DOHH2 (cell line): ENCODE measurements around the gene FAAH.

Experiments
- EZH2phosphoT487 ChIP-seq: fragments of 200-600 bp; sonication (generic); IDR thresholded peaks from 2 replicates; pipeline ENCODE4 v1.6.1; 2017; ENCODE audit warnings: borderline replicate concordance, mild to moderate bottlenecking, antibody characterized with exemption, low read length, moderate library complexity, mixed read lengths
- TF ChIP-seq, protein P1 (sequence below): fragments of 200-600 bp; sonication (generic); IDR thresholded peaks from one replicate; pipeline ENCODE4 v1.5.1; 2014; ENCODE audit warnings: antibody characterized with exemption, mild to moderate bottlenecking, low read depth, low read length; ENCODE audit not compliant: poor library complexity, severe bottlenecking

DNA sequence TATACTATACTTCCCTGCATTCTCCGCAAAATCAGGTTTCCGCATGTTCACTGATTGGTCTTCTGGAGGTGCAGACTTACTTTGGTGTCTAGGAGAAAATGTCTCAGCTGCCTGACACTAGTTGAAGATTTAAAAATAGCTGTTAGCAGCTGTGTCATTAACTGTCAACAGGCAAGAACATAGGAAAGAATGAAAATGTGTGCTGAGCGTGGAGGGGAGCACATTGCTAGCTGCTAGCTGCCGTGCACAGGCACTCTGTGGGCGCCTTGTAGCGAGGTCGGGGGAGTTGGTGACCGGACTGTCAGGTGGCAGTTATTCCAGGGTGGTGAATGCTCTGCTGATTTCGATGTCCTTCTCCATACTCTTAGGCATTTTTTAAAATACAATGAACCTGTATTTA lies 5.2 kb downstream of the FAAH start:
- TF ChIP-seq, protein P1, sequence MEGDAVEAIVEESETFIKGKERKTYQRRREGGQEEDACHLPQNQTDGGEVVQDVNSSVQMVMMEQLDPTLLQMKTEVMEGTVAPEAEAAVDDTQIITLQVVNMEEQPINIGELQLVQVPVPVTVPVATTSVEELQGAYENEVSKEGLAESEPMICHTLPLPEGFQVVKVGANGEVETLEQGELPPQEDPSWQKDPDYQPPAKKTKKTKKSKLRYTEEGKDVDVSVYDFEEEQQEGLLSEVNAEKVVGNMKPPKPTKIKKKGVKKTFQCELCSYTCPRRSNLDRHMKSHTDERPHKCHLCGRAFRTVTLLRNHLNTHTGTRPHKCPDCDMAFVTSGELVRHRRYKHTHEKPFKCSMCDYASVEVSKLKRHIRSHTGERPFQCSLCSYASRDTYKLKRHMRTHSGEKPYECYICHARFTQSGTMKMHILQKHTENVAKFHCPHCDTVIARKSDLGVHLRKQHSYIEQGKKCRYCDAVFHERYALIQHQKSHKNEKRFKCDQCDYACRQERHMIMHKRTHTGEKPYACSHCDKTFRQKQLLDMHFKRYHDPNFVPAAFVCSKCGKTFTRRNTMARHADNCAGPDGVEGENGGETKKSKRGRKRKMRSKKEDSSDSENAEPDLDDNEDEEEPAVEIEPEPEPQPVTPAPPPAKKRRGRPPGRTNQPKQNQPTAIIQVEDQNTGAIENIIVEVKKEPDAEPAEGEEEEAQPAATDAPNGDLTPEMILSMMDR: no peak
- no peak for TF ChIP-seq EZH2phosphoT487
